Sigmoid colon (tissue), 4 donors: ENCODE measurements around the gene PDE1A.

Source experiments
- CTCF ChIP-seq, 4 experiments: fragments of 450-650 bp in 3 of 4; fragments of 200-600 bp in 1 of 4; IDR thresholded peaks; one replicate each; pipeline ENCODE4 v1.5.1; 2016 to 2019; ENCODE audit warnings: antibody characterized with exemption in 4 of 4, mild to moderate bottlenecking in 3 of 4, moderate library complexity in 2 of 4
- EP300 ChIP-seq, 4 donors: sonication (generic); formaldehyde crosslinking; IDR thresholded peaks; one replicate each; pipeline ENCODE4 v1.6.1; 2017; ENCODE audit warnings: antibody characterized with exemption in 4 of 4
- POLR2A ChIP-seq, 2 donors: fragments of 450-650 bp; IDR thresholded peaks; one replicate each; pipeline ENCODE4 v1.6.1; 2016; ENCODE audit warnings: antibody characterized with exemption in 2 of 2, mild to moderate bottlenecking in 2 of 2, moderate library complexity in 2 of 2
- POLR2AphosphoS5 ChIP-seq, 4 donors: sonication (generic); formaldehyde crosslinking; IDR thresholded peaks; one replicate each; pipeline ENCODE4 v1.6.1; 2017; ENCODE audit warnings: antibody characterized with exemption in 4 of 4

GRCh38 chr2:182444170-182444569 lies 17.3 kb upstream of the PDE1A start:
- TF ChIP-seq POLR2A (IDR thresholded peaks at IDR 0.05) (no peak), CTCF (IDR thresholded peaks at IDR 0.05) (no peak), POLR2AphosphoS5 (IDR thresholded peaks at IDR 0.05) (no peak), EP300 (IDR thresholded peaks at IDR 0.05) (no peak)
